HG03025 (cell line): ENCODE results near the gene SOWAHA.
"Not testable (repeated sequence)": the region's sequence is repeated elsewhere in the genome, so short reads cannot be mapped to it uniquely, and the experiment has no call there.

Experiments
- ATAC-seq: cut with Tn5 transposase; IDR thresholded peaks from one replicate; pipeline ENCODE4 v1.9.1; 2021; ENCODE audit warnings: mild to moderate bottlenecking, moderate library complexity; ENCODE audit not compliant: unreplicated experiment, low FRiP score

SOWAHA gene

DNA sequence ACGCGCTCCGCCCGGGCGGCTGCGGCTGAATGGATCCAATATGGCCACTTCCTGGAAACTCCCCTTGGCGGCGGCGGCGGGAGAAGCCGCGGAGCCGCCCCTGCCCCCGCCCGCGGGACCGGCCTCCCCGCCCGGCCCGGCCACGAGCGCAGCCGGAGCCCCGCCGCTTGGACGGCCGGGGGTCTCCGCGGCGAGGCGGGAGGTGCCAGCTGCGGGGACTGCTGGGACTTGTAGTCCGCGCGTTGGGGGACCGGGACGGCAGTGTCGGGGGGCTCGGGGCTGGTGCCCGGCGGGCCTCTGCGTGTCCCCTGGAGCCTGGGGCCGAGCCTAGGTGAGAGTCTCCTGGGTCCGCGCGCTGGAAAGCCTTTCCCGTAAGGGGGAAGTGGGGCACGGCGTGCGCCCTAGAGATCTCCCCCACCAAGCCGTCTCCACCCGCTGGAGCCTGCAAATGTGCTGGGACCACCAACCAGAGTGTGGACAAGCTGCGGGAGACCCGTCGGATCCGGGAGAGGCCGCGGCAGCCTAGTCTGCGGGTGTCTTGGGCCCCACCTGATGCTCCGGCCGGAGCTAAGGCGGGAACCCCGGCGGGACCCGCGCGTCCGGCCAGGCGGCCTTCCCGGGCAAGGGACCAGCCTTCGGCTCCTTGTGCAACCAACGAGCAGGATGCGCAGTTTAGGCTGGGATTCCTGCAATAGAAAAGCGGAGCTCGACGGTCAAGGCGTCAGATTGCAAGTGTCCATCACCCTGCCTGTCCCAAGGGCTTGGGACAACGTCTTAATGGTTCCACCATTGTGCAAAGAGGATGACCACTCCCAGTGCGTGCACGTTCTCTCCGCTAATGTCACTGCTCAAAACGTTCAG lies 35.7 kb upstream of the SOWAHA start, which contains the start of gene SEPTIN8:
Gene SEPTIN8, minus strand, starts transcription at position 31 of the 861 bp plus-strand sequence. CDS start 102 bp downstream, outside the sequence.
- ATAC-seq: peak; percentile 54

DNA sequence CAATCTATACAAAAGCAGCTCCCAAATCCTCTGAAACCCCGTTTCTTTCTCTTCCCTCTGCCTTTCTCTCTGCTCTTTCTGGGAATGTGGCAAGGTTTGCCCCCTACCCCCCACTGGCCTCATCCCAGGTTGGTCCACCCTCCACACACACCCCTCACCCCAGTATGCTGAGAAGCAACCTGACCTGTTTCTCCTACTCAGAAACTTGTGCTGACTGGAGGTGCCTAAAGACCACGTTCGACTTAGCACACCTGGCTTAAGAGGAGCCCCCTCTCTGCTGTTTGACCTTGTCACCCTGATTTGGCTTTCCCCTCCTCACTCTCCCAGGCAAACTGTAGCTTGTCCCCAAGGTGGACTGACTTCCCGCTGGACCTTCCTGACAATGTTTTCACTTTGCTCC lies 35.0 kb upstream of the SOWAHA start:
- no peak for ATAC-seq

DNA sequence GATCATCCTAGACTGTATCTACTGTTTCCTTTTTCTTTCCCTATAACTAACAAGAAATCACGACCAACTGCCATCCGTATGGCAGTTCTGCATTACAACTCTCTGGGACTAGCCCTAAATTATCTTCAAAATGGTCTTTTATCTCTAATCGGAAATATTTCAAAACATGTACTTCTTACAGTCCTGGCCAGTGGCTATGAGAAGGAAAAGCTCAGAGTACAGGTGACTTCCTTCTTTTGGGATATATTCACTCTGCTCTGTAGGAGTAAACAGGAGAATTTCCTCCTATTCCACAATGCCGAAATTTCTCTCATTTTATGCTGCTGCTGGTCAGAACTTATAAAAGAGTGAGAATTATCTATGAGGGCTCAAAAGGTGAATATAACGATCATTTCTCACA lies 34.2 kb upstream of the SOWAHA start:
- no peak for ATAC-seq

DNA sequence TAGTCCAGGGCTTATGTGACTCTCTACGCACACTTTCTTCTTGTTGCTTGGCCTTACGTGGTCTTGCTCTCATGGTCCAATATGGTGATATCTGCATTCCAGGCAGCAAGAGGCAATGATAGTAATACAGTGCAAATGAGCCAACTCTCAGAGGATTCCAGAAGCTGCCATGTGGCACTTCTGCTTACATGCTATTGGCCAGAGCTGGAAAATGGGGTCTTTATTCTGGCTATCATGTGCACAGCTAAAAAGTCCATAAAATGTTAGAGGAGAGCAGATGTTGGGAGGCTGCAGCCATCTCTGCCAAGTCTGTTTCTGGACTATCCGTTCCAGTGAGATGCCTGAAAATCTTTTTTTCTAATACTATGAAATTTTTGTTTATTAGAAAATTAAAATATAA lies 33.1 kb upstream of the SOWAHA start:
- no peak for ATAC-seq

DNA sequence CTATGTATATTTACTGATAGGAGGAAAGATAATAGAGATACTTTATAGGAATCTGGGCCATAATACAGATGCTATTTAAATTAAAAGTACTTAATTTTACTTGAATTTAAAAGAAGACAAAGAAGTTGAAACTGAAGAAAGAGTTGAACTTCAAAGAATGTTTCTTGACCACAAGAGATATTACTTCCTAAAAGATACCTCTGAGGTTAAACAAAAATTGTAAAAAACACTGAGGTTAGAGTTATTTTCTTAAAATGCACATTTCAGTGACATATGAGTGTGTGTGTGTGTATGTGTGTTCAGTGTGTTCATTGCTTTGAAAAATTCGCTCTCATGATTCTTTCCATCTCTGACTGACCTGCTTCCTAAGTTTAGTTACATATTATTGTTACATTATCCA lies 32.5 kb upstream of the SOWAHA start:
- no peak for ATAC-seq

DNA sequence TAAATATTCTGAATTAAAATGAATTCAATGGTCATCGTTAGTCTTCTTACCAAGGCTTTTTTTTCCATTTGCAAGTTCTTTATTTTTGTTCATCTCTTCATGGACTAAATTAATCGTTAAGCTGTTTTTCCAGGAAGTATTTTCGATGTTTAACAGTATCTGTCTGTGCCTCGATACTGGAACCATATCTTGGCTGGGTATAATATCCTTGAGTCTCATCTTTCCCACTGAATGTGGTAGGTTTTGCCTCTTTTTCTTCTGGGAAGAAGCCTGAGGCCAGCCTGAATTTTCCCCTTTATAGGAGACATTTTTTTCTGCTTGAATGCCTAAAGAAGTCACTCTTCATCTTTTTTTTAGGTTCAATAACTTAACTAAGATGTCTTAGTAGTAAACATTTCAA lies 32.1 kb upstream of the SOWAHA start:
- ATAC-seq: no peak

DNA sequence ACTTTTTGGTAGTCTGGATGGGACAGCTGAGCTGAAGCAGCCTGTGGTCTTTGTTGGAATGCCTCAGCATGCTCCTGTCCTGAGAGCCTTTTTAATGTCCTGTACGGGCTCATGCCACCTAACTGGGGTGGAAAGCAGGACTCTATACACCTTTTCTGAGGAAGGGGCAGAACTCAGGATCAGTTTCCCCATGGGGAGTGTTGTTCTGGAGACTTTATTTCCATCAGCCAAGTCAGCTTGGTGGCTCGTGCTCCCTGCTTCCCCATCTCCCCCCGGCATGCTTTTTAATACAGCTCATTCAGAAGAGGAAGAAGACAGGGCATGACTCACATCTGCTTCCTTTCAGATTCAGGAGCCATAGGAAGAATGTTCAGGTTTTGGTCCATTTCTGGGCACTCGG lies 31.0 kb upstream of the SOWAHA start:
- no peak for ATAC-seq

DNA sequence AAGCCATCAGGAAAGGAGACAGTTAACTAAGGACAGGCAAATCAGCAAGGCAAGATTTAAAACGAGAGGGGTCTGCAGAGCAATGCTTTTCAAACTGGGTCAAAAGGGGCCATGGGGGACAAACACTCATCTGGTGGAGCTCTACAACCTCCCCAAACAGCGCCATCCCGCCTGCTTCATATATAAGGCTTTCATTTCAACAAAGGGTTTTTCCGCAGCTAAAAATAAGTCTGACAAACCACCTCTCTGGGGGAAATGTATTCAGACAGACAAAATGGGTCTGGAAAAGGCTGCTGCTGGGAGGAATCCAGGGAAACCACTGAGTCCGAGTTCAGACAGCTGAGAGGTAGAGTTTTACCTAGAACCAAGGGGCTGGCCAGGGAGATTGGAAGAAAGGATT lies 27.7 kb upstream of the SOWAHA start:
- no peak for ATAC-seq

DNA sequence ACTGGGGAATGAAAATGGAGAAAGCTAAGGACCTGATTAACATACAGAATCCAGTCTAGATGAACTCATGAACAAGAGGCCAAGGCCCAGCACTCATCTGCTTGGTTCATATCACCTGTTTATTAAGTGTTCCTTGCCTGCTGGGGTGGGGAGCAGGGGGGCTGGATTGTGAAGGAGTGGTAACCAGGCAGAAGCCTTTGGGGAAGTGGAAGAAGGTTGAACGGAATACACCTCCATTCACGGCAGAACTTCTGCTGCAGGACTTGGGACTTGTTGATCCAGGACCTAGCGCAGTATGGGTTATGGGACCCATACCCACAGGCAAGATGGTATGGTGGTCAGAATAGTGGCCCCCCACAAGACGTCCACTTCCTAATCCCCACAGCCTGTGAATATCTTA lies 27.2 kb upstream of the SOWAHA start:
- ATAC-seq: no peak

DNA sequence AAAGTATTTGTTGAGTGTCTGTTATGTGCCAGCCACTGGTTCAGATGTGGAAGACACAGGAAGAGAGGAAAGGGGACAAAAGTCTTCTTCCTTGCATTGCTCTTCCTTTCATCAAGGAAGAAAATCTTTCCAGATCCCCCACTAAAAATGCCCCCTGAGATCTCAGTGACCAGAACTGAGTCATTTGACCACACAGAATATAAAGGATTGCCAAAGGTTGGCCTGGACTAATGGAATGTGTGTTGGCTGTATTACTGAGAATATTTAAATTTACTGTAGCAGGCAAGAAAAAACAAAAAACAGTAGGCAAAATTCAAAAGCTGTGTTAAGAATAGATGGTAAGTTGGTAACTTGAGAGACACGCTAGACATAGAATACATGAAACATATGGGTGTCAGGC lies 26.0 kb upstream of the SOWAHA start:
- no peak for ATAC-seq

DNA sequence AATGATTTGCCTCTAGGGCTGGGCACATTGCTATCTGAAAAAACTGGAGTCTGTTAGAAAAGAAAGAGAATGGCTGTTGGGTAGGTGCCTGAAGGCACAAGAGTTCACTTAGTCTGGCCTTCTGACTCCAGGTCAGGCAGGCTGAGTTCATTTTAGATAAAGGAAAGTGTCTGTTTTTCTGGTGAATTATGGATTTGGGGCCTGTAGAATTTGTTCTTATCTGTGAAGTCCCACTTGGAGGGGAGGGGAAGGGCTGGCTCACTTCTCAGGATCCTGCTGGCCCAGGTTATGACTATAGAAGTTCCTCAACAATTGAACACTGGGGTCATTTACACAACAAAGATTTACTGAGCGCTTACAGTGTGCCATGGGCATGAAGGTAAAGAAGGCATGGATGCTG lies 24.6 kb upstream of the SOWAHA start:
- ATAC-seq: no peak

DNA sequence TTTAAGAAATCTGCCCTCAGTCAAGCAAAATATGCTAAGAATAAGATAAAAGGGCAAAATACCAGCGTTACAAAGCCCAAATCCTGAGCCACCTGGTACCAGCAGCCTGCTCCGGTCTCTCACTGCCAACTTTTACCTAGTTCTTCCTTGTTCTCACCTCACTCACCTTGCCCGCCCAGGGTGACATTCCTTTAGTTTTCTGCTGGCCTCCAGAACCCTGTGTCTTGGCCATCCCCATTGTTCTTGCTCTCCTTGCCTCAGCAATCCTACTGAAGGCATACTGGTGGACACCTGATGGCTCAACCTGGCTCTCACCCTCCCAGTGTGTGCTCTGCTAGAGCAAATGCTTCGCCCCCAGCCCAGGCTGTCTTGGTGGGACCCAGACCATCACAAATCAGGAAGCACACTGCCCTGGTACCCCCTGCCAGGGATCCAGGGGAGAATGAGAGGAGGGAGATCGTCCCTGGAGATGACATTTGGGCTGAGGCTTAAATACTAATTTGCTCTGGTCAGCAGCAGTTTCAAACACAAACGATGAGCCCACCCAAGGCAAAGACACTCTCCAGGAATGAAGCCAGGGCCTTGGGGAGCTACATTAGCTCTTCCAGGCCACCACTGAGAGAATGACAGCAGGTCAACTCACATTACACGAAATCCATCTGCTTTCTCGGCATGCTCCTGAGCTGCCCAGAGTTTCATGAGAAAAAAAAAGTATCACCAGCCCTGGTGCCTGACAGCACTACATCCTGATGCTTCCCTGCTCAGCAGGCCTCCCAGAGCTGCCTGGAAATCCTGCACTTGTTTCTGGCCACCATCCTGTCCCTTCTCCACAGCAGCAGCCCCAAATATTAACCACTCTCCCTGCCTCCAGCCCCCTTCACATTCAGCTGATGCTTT lies 23.9 kb upstream of the SOWAHA start:
- ATAC-seq: no peak

DNA sequence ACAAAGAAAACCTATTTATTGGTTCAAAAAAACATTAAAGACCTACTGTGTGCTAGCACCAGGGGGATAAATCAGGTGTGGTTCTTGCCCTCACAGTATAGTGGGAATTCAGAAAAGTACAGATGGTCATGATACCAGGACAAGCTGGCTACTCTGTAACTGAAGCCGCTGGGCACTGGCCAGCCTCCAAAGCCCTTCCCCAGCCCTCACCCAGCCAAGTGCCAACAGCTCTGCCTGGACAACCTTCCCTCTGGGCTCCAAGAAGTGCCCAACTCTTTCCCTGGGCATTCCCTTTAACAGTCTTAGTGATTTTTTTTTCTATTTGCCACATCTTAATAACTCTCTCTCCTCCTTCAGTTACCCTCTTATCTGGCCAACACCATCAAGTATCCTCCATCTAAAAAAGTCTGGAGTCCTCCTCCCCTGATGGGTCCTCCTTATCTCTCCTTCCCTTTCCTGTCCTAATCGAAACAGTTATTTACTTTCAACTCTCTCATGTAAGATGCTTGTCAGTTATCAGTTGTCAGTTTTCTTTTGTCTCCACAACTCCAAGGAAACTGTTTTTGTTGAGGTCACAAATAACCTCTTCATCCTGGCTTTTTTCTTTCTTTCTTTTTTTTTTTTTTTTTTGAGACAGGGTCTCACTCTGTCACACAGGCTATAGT lies 22.8 kb upstream of the SOWAHA start:
- no peak for ATAC-seq

DNA sequence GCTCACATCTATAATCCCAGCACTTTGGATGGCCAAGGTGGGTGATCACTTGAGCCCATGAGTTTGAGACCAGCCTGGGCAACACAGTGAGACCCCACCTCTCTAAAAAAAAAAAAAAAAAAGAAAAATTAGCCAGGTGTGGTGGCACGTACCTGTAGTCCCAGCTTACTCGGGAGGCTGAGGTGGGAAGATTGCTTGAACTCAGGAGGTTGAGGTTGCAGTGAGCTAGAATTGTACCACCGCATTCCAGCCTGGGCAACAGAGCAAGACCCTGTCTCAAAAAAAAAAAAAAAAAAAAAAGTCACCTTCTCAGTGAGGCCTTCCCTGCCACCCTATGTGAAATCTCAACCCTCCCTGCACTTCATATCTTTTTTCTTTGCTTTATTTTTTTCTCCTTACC lies 22.1 kb upstream of the SOWAHA start:
- ATAC-seq: no peak

DNA sequence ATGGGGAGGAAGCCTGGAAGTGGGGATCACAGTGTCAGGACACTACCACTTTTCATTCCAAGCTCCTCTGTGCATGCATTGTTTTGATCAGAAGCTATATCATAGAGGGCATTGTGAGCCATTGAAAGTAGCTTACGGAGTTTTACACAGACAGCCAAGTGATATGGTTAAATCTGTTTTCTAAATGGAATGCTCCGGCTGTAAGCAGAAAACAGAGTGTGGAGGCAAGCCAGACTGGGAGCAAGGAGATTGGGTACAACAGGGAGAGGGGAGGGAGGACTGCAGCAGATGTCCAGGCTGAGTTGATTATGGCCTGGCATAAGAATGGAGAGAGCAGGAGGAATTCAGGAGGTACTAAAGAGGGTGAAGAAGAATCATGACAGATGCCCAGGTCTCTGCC lies 15.5 kb upstream of the SOWAHA start:
- no peak for ATAC-seq

DNA sequence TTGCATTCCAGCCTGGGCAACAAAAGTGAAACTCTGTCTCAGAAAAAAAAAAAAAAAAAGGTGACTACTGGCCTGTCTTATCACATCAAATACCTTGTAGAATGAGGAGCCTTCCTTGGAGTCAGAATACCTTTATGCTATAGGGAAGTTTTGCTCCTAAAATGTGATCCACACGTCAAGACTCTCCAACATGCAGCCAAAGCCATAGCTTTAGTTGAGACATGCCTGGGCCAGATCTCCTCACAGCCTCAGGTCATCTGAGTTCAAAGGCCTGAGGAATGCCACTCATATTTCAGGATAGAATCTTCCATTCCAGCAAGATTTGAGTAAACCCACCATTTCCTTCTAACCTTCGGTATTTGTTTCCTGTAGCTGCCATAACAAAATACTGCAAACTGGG lies 13.7 kb upstream of the SOWAHA start:
- ATAC-seq: no peak

DNA sequence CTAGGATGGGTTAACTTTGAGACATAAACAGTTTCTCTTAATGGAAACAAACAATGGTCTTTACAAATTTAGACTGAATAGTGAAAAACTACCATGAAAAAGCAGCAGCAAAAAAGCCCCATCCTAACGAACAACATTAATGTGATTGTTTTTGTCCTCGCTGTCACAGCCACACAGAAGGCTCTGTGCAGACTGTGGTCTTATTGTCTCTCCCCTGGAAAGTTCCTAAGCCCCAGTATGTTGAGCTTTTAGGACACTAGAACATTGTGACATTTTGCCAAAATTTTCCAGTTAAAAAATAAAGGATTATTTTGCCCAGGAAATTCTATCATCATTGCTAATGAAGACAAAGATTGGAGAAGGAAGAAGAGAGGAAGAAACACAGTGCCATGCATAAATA lies 12.6 kb upstream of the SOWAHA start:
- ATAC-seq: no peak

DNA sequence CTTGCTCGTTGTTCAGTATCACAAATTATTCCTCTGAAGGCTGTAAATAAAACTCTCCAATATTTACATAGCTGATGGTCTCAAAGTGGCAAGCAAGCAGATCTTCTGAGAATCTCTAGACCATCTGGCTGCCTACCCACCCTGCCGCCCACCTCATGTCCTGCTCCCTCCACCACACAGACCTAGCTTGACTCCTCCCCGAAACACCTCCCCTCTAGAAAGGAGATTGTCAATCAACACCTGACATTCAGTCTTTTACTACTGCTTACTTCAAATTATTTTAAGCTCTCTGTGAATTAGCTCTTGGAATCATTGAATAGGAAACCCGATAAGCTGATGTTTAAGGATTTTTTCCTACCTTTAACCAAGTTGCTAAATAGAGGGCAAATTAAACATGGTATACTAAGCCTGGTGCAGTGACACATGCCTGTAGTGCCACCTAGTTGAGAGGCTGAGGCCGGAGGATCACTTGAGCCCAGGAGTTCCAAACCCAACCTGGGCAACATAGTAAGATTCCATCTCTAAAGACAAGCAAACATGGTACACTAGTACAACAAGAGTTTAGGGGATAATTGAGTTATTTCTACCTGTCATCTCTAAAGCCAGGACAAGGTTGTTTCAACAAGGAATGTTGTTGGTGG lies 10.9 kb upstream of the SOWAHA start:
- ATAC-seq: no peak

DNA sequence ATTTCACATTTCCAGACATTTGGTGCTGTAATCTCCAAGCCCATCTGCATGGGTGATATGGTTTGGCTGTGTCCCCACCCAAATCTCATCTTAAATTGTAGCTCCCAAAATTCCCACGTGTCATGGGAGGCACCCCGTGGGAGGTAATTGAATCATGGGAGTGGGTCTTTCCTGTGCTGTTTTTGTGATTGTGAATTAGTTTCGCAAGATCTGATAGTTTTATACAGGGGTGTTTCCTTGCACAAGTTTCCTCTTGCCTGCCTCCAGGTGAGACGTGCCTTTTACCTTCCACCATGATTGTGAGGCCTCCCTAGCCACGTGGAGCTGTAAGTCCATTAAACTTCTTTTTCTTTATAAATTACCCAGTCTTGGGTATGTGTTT lies 10.4 kb upstream of the SOWAHA start:
- not testable (repeated sequence) for ATAC-seq

DNA sequence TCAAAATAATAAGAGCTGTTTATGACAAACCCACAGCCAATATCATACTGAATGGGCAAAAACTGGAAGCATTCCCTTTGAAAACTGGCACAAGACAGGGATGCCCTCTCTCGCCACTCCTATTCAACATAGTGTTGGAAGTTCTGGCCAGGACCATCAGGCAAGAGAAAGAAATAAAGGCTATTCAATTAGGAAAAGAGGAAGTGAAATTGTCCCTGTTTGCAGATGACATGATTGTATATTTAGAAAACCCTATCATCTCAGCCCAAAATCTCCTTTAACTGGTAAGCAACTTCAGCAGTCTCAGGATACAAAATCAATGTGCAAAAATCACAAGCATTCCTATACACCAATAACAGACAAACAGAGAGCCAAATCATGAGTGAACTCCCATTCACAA lies 8.9 kb upstream of the SOWAHA start:
- ATAC-seq: not testable (repeated sequence)

DNA sequence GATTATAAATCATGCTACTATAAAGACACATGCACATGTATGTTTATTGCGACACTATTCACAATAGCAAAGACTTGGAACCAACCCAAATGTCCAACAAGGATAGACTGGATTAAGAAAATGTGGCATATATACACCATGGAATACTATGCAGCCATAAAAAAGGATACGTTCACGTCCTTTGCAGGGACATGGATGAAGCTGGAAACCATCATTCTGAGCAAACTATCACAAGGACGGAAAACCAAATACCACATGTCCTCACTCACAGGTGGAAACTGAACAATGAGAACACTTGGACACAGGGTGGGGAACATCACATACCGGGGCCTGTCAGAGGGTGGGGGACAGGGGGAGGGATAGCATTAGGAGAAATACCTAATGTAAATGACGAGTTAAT lies 7.2 kb upstream of the SOWAHA start:
- not testable (repeated sequence) for ATAC-seq
